Suprapubic skin (tissue), 3 donors: ENCODE results near the gene CHI3L1.

Source experiments
- POLR2AphosphoS5 ChIP-seq, 3 donors: sonication (generic); formaldehyde crosslinking; IDR thresholded peaks; one replicate each; pipeline ENCODE4 v1.6.1; 2017; ENCODE audit warnings: antibody characterized with exemption in 3 of 3
- TF ChIP-seq, protein P1 (sequence below), 2 donors: fragments of 200-600 bp in 1 of 2; fragments of 450-650 bp in 1 of 2; sonication (generic) in 1 of 2; IDR thresholded peaks; one replicate each; pipeline ENCODE4 v1.5.1; 2016 to 2019; ENCODE audit warnings: antibody characterized with exemption in 2 of 2, mild to moderate bottlenecking in 1 of 2, moderate library complexity in 1 of 2

DNA sequence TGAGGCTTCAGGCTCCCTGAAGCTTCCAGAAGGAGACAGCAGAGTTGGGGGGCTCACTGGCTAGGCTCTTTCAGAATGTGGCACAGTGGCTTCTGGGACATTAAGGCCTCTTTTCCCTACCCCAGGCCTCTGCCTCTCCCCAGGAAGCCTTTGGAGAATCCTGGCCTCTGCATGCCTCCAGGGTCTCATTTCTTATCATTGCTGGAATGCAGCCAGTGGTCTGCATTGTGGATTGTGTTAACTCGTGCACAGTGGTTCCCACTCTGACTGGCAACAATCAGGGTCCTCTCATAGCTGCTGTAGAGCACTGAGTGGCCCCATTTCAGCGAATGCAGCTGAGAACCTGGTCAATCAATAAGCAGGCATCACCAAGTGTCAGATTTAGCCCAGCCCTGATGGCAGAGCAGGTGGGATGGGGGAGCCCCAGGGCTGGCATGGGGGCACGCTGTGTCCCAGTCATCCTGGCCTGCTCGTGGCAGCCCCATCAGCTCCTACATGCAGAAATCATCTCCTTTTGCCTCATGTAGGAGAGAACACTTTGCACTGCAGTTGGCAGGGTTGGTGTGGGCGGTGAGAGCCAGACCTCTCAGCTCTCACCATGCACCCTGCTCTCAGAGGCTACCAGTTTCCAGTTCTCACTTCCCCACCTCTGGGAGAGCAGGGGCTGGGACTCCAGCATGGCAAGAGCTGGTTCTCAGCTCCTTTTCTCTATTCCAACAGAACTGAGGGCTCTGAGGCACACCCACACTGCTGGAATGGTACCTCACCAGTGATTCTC lies 45.6 kb downstream of the CHI3L1 start:
- TF ChIP-seq, protein P1, sequence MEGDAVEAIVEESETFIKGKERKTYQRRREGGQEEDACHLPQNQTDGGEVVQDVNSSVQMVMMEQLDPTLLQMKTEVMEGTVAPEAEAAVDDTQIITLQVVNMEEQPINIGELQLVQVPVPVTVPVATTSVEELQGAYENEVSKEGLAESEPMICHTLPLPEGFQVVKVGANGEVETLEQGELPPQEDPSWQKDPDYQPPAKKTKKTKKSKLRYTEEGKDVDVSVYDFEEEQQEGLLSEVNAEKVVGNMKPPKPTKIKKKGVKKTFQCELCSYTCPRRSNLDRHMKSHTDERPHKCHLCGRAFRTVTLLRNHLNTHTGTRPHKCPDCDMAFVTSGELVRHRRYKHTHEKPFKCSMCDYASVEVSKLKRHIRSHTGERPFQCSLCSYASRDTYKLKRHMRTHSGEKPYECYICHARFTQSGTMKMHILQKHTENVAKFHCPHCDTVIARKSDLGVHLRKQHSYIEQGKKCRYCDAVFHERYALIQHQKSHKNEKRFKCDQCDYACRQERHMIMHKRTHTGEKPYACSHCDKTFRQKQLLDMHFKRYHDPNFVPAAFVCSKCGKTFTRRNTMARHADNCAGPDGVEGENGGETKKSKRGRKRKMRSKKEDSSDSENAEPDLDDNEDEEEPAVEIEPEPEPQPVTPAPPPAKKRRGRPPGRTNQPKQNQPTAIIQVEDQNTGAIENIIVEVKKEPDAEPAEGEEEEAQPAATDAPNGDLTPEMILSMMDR (IDR thresholded peaks at IDR 0.05), result no peak
- TF ChIP-seq POLR2AphosphoS5 (IDR thresholded peaks at IDR 0.05), result no peak
